HAP-1 (cell line): ENCODE data around the gene PROP1.
"Not testable (repeated sequence)": the region's sequence is repeated elsewhere in the genome, so short reads cannot be mapped to it uniquely, and the experiment has no call there.

ENCODE experiments used
- DNase-seq, 2 experiments: peaks; one replicate each; pipeline ENCODE4 v3.0.0-alpha.2; 2016 to 2020; ENCODE audit warnings: low spot score in 2 of 2
- H3K27me3 ChIP-seq: fragments of 250-450 bp; sonication (Bioruptor Pico); 2 replicates; pipeline ENCODE4 v1.5.1; 2020; ENCODE audit warnings: low read depth, mild to moderate bottlenecking, moderate library complexity
- H3K36me3 ChIP-seq: fragments of 250-450 bp; sonication (Bioruptor Pico); replicated peaks from 2 replicates; pipeline ENCODE4 v1.5.1; 2020; ENCODE audit warnings: mild to moderate bottlenecking
- H3K4me1 ChIP-seq: fragments of 250-450 bp; sonication (Bioruptor Pico); 2 replicates; pipeline ENCODE4 v1.5.1; 2020; ENCODE audit warnings: mild to moderate bottlenecking
- H3K4me3 ChIP-seq: fragments of 250-450 bp; sonication (Bioruptor Pico); 2 replicates; pipeline ENCODE4 v1.5.1; 2020; ENCODE audit warnings: mild to moderate bottlenecking, moderate library complexity
- H3K9me3 ChIP-seq: fragments of 250-450 bp; sonication (Bioruptor Pico); 2 replicates; pipeline ENCODE4 v1.5.1; 2020; ENCODE audit warnings: mild to moderate bottlenecking, moderate library complexity
- in situ Hi-C: fragments of 300-500 bp; cut with MboI; formaldehyde crosslinking; loops from 3 replicates; pipeline ENCODE4 v1.14.3; 2020; ENCODE audit warnings: low sequenced_read_pairs, inconsistent platforms, mixed read lengths

The PROP1 gene

DNA sequence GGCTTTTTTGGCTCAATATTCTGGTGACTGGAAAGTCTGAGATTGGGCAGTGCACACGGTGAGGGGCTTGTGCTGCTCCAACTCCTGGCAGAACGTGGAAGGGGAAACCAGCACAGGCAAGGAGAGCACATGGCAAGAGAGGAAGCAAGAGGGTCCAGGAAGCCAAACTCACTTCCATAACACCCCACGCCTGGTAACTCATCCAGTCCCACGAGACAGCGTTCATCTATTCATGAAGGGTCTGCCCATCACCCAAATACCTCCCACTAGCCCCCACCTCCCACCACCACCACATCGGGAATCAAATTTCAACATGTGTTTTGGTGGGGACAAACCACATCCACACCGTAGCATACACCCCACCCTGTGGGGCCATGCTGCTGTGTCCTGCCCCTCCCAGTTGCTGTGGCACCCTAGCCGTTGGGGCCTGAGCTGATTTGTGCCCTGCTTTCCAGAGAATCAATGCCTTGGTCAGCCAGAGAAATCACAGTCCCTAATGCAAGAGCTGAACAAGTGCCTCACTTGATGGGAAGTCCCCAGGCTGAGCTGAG, 27.3 kb downstream of the PROP1 start:
- Histone ChIP-seq H3K4me3 (no peak overlapping the region), H3K27me3 (no peaks in the 10 kb centered on the region), H3K36me3 (no peaks in the 10 kb centered on the region), H3K9me3 (no peaks in the 10 kb centered on the region), H3K4me1 (no peaks in the 10 kb centered on the region)
- in situ Hi-C loops: no loop called here
- no peak for DNase-seq

DNA sequence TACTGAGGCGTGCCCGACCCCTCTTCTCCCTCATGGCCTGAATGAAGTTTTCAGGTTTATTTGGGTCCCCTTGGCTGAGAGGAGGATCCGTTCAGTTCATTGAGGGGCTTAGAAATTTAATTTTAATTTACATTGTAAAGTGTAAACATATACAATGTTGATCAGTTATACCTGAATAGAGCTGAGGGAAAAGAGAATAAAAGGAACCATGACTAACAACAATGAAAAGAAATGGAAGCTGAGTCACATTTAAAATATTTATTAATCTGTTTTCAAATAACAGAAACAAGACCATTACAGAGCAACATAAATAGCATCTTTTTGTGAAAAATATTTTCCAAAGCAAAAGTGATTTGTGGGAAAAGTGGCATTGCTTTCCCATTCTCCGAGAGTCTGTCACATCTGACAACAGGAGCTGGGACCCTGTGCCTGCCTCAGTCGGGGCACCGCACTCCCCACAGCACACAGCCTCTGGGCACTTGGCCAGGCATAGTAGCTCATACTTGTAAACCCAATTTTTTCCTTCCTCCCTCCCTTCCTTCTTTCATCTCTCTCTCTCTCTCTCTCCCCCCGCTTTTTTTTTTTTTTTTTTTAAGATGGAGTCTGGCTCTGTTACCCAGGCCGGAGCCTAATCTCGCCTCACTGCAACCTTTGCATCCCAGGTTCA, 28.7 kb downstream of the PROP1 start:
- in situ Hi-C loops: no loop called here
- Histone ChIP-seq H3K27me3 (no peaks in the 10 kb centered on the region), H3K4me3 (no peak overlapping the region), H3K36me3 (no peaks in the 10 kb centered on the region), H3K4me1 (no peaks in the 10 kb centered on the region), H3K9me3 (no peaks in the 10 kb centered on the region)
- no peak for DNase-seq

DNA sequence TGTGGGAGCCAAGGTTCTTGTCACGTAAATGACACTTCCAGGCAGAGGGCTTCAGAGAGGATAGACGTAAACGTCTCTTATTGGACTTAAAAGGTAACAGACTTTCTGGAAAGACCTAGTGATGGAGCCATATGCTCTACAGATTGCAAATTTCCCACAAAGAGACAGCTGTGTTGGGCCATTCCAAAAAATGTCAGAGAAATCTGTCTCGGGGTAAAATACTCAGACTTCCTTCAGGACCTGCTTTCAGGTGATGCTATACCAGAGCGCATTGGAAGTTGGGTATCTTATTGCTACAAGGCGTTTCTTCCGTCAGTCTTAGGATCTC, 29.2 kb downstream of the PROP1 start:
- no peaks in the 10 kb centered on the region for H3K36me3 ChIP-seq
- H3K4me1 ChIP-seq: no peaks in the 10 kb centered on the region
- in situ Hi-C loops: no loop called here
- H3K9me3 ChIP-seq: no peaks in the 10 kb centered on the region
- H3K27me3 ChIP-seq: no peaks in the 10 kb centered on the region
- no peak for DNase-seq
- H3K4me3 ChIP-seq: no peak overlapping the region

- no peaks in the 10 kb centered on the region for H3K36me3 ChIP-seq
- H3K9me3 ChIP-seq: no peaks in the 10 kb centered on the region
- no peak for DNase-seq
- H3K4me3 ChIP-seq: no peak overlapping the region
- H3K4me1 ChIP-seq: no peaks in the 10 kb centered on the region
- in situ Hi-C loops: no loop called here
- no peaks in the 10 kb centered on the region for H3K27me3 ChIP-seq
Observed at GRCh38 chr5:177966009-177966838, 29.8 kb downstream of the PROP1 start.

DNA sequence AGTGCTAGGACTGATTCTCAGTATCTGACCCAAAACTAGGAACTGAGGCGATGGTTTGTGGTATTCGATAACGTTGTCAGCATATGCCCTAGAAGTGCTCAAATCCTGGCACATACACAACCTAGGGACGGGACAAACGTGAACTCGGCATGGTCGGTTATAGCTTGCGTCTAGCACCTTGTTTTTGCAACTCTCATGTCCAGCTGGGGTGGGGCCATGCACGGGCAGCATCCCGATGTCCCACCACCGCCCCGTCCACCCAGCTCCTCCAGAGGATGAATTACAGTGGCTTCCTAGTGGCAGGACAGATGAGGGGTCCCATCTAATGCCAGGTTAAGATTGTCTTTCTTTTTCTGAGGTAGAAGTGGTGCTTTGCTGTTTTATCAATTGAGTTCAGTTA, 31.6 kb downstream of the PROP1 start:
- in situ Hi-C loops: no loop called here
- H3K4me3 ChIP-seq: no peak overlapping the region
- no peak for DNase-seq
- no peaks in the 10 kb centered on the region for H3K9me3 ChIP-seq
- no peaks in the 10 kb centered on the region for H3K36me3 ChIP-seq
- H3K27me3 ChIP-seq: no peaks in the 10 kb centered on the region
- H3K4me1 ChIP-seq: no peaks in the 10 kb centered on the region

GRCh38 chr5:177963966-177964365, 32.1 kb downstream of the PROP1 start:
- Histone ChIP-seq H3K36me3 (no peaks in the 10 kb centered on the region), H3K27me3 (no peaks in the 10 kb centered on the region), H3K4me1 (no peaks in the 10 kb centered on the region), H3K4me3 (no peak overlapping the region), H3K9me3 (no peaks in the 10 kb centered on the region)
- in situ Hi-C loops: no loop called here
- no peak for DNase-seq

GRCh38 chr5:177959315-177959714, 36.7 kb downstream of the PROP1 start:
- no peaks in the 10 kb centered on the region for H3K36me3 ChIP-seq
- no peaks in the 10 kb centered on the region for H3K4me1 ChIP-seq
- no peaks in the 10 kb centered on the region for H3K9me3 ChIP-seq
- DNase-seq: no peak
- no peaks in the 10 kb centered on the region for H3K27me3 ChIP-seq
- H3K4me3 ChIP-seq: no peak overlapping the region
- in situ Hi-C loops: no loop called here

DNA sequence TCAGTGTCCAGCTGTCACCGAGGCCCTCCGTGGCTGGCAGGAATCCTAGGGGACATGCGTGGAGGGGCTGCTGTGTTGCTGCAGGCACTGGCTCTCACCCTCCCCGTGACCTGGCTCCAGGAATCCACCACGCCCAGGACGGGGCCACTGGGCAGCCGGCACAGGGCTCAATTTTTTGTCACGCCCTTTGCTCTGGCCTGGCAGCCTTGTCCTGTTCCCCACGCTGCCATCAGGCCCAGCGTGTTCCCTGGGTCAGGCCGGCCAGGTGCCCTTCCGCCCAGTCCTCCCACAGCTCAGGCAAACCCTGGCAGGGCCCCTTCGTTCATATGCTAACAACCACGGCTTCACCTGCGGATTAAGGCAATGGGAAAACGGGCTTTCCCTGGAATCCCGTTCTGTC, 37.3 kb downstream of the PROP1 start:
- no peak for DNase-seq
- Histone ChIP-seq H3K4me1 (no peaks in the 10 kb centered on the region), H3K9me3 (no peaks in the 10 kb centered on the region), H3K27me3 (no peaks in the 10 kb centered on the region), H3K4me3 (no peak overlapping the region), H3K36me3 (no peaks in the 10 kb centered on the region)
- in situ Hi-C loops: no loop called here

- H3K9me3 ChIP-seq: no peaks in the 10 kb centered on the region
- DNase-seq: no peak
- H3K4me3 ChIP-seq: no peak overlapping the region
- in situ Hi-C loops: no loop called here
- no peaks in the 10 kb centered on the region for H3K27me3 ChIP-seq
- H3K36me3 ChIP-seq: no peaks in the 10 kb centered on the region
- H3K4me1 ChIP-seq: no peaks in the 10 kb centered on the region
Observed at GRCh38 chr5:177957241-177957640, 38.8 kb downstream of the PROP1 start.

GRCh38 chr5:177953101-177953500, 42.9 kb downstream of the PROP1 start:
- DNase-seq, H3K27me3 ChIP-seq, H3K4me3 ChIP-seq, in situ Hi-C loops, H3K4me1 ChIP-seq, H3K36me3 ChIP-seq, H3K9me3 ChIP-seq: not testable (repeated sequence)

DNA sequence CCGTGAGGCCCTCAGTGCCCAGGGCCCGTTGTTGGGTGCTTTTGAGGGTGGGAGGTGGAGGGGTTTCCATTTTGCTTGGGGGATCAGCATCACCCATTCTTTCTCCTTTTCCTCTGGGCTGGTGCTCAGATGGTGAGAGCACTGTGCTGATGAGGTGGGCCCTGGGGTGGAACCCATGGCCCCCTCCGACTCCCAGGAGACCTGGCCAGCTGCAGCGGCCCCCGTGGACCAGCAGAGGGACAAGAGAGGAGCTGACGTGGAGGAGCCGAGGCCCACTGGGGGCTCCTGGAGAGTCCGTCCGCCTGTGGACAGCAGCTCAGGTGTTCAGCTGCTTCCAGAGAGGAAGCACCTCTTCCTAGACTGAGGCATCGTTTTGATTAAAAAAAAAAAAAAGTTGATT, 46.4 kb downstream of the PROP1 start:
- H3K36me3 ChIP-seq, in situ Hi-C loops, H3K27me3 ChIP-seq, H3K4me1 ChIP-seq, DNase-seq, H3K9me3 ChIP-seq, H3K4me3 ChIP-seq: not testable (repeated sequence)

DNA sequence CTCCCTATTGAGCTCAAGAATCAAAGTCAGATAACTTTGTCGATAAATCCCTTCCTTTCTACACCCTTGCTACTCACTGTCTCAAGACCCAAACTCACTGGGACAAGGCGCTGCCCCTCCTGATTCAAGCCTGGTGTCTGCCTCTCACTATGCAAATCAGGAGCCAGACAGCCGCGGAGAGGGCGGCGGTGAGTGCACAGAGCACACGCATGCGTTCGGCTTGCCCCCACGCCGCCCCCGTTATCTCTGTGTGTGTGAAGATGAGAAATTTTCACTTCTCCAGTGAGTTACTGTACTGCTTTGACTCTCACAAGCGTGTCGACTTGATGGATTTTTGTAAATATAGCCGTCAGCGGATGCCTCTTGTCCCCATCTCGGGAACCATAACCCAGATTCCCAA, 47.0 kb downstream of the PROP1 start:
- H3K36me3 ChIP-seq, H3K27me3 ChIP-seq, H3K4me3 ChIP-seq, DNase-seq, H3K4me1 ChIP-seq, H3K9me3 ChIP-seq, in situ Hi-C loops: not testable (repeated sequence)

DNA sequence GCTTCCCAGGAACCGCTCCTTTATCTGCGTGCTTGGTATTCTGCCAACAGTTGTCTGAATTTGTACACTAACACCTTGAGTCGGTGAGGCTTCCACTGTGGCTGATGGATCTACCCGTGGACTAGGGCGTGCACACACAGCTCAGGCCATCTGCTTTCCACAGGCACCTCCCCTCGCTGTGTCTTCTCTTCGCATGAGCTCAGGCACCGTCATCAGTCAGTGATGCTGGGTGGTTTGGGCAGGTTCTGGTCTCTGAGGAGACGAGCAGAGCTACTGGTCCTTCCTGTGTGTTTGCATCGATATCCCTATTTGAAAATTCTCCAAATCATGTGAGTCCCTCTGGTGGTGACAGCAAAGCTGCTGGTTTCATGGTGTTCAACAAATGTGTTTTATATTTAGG, 48.1 kb downstream of the PROP1 start:
- DNase-seq, H3K9me3 ChIP-seq, H3K4me3 ChIP-seq, H3K36me3 ChIP-seq, H3K27me3 ChIP-seq, in situ Hi-C loops, H3K4me1 ChIP-seq: not testable (repeated sequence)

DNA sequence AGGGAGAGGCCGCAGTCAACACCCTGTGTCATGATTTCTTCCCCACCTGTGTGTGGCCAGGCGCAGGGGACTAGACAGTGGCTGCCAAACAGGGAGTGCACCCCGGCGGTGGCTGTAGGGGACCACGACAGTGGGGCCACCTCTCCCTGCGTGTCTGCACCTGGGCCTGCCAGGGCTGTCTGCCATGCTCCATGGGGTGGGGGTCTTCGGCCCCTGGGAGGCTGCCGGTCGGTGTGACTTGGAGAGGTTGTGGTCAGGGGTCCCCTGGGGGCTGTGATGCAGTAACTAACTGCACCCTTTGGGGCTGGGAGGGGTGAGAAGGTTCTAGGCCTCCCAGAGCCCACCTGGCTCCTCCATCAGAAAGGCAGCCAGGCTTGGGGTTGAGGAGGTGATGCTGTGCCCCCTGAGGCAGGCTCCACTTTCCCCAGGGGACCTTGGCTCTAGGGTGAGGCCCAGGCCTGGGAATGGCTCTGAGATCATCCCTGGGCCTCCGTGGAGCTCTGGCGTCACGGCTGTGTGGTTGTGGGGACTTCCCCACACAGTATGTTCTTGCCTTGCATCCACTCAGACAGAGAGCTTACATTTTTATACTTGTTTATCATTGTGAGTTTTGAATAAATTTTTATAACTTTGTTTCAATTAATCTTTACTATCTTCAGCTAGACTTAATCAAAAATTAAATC, 50.3 kb downstream of the PROP1 start:
- H3K4me3 ChIP-seq, H3K27me3 ChIP-seq, H3K9me3 ChIP-seq, H3K36me3 ChIP-seq, in situ Hi-C loops, H3K4me1 ChIP-seq, DNase-seq: not testable (repeated sequence)
